WI38 (cell line): ENCODE results near the gene AHDC1.

Experiments used
- H3K4me3 ChIP-seq: 2 replicates; pipeline ENCODE4 v1.5.1; 2011; ENCODE audit warnings: low read depth, mild to moderate bottlenecking, control low read depth, low read length
- CTCF ChIP-seq: IDR thresholded peaks from 2 replicates; pipeline ENCODE4 v1.5.1; 2012; ENCODE audit warnings: low read depth, mild to moderate bottlenecking, control low read depth, low read length

AHDC1 gene

GRCh38 chr1:27585684-27586083 lies 18.3 kb downstream of the AHDC1 start:
- H3K4me3 ChIP-seq: no peak overlapping the region
- TF ChIP-seq CTCF: no peak

GRCh38 chr1:27584453-27584852 lies 19.5 kb downstream of the AHDC1 start:
- no peak for TF ChIP-seq CTCF

GRCh38 chr1:27583479-27583878 lies 20.5 kb downstream of the AHDC1 start:
- TF ChIP-seq CTCF: no peak
- H3K4me3 ChIP-seq: no peak overlapping the region

More at GRCh38 chr1:27584453-27584852, 19.5 kb downstream of the AHDC1 start:
- no peak overlapping the region for H3K4me3 ChIP-seq

- no peak overlapping the region for H3K4me3 ChIP-seq
- no peak for TF ChIP-seq CTCF
These were observed 22.1 kb downstream of the AHDC1 start for GRCh38 chr1:27581823-27582243.

- no peak overlapping the region for H3K4me3 ChIP-seq
- TF ChIP-seq CTCF: no peak
These were observed 26.3 kb downstream of the AHDC1 start for GRCh38 chr1:27577504-27578188.

GRCh38 chr1:27576806-27577227 lies 27.1 kb downstream of the AHDC1 start:
- TF ChIP-seq CTCF: no peak
- H3K4me3 ChIP-seq: no peak overlapping the region

- H3K4me3 ChIP-seq: peak overlapping the region; percentile 51
- no peak for TF ChIP-seq CTCF
These were observed 28.1 kb downstream of the AHDC1 start for GRCh38 chr1:27575840-27576331.
